NCI-H2171 treated with DMSO at 0.1 percent for 48 hours (cell line): ENCODE measurements around the gene COX18.

Source experiments
- DNase-seq: peaks from one replicate; lab custom pipeline; 2025; lab: John Stamatoyannopoulos, UW

COX18 gene

GRCh38 chr4:73053076-73053475, 16.4 kb downstream of the COX18 start:
- no peak for DNase-seq

GRCh38 chr4:73051625-73052024, 17.9 kb downstream of the COX18 start:
- DNase-seq: no peak

- no peak for DNase-seq
Observed at GRCh38 chr4:73045879-73046278, 23.6 kb downstream of the COX18 start.

GRCh38 chr4:73037057-73037456, 32.5 kb downstream of the COX18 start:
- no peak for DNase-seq

GRCh38 chr4:73036123-73036522, 33.4 kb downstream of the COX18 start:
- no peak for DNase-seq

GRCh38 chr4:73034896-73035295, 34.6 kb downstream of the COX18 start:
- DNase-seq: no peak

GRCh38 chr4:73028621-73029020, 40.9 kb downstream of the COX18 start:
- DNase-seq: no peak

- peak; percentile 24 for DNase-seq
Observed at GRCh38 chr4:73021634-73022033, 47.9 kb downstream of the COX18 start.

GRCh38 chr4:73019462-73020047, 50.0 kb downstream of the COX18 start:
- DNase-seq: peak; percentile 1

- no peak for DNase-seq
Observed at GRCh38 chr4:73018595-73018994, 50.9 kb downstream of the COX18 start.

- DNase-seq: no peak
Observed at GRCh38 chr4:73013310-73013709, 56.2 kb downstream of the COX18 start.

- no peak for DNase-seq
Observed at GRCh38 chr4:73012673-73013072, 56.8 kb downstream of the COX18 start.

GRCh38 chr4:73011629-73011985, 57.9 kb downstream of the COX18 start:
- no peak for DNase-seq

GRCh38 chr4:73010789-73011628, 58.5 kb downstream of the COX18 start:
- DNase-seq: no peak

GRCh38 chr4:73007526-73008100, 61.9 kb downstream of the COX18 start:
- DNase-seq: no peak

- no peak for DNase-seq
Observed at GRCh38 chr4:73006286-73006990, 63.1 kb downstream of the COX18 start.

GRCh38 chr4:73005514-73005913, 64.0 kb downstream of the COX18 start:
- DNase-seq: no peak
